GM19043 (cell line): ENCODE data around the gene SLC25A43.
"Not testable (repeated sequence)": the region's sequence is repeated elsewhere in the genome, so short reads cannot be mapped to it uniquely, and the experiment has no call there.

ENCODE experiments used
- ATAC-seq: cut with Tn5 transposase; IDR thresholded peaks from one replicate; pipeline ENCODE4 v1.9.1; 2021; ENCODE audit warnings: low read depth; ENCODE audit not compliant: unreplicated experiment

Gene SLC25A43

GRCh38 chrX:119398974-119399771, at the start of gene SLC25A43:
Gene SLC25A43, plus strand, starts transcription at chrX:119399336. Its CDS starts 68 bp downstream, at chrX:119399404.
- ATAC-seq = peak; percentile 90

DNA sequence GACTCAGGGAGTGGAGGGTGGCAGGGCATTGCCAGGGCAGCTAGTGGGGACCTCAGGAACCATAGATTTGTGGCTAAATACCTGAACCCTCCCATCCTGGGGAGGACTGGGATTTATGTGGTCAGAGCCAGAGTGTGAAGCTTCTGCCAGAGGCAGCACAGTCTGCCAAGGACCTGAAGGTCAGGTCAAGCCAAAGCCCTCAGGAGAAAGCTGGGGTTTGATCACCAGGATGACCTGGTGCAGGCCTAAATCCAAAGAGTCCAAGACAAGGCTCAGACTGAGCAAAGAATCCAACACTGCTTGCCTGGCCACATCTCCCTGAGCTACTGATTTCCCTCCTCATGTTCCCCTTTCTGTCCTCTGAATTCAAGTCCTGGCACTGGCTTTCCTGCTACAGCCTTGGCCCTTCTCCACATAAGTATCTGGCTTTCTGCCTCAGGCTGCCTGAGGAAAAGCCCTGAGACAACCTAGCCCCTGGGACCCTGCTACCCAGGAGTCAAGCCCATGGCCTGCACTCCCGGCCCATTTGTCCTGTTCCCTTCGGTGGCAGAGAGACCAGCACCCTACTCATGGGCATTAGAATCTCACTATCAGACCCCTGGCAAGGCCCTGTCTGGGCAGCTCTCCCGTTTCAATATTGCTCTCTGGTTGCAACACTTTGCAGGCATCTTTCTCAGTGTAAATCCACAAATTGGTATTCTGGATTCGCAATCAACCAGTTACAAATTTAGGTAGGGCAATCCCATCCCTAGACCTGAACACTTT, 39.3 kb upstream of the SLC25A43 start:
- ATAC-seq = no peak

DNA sequence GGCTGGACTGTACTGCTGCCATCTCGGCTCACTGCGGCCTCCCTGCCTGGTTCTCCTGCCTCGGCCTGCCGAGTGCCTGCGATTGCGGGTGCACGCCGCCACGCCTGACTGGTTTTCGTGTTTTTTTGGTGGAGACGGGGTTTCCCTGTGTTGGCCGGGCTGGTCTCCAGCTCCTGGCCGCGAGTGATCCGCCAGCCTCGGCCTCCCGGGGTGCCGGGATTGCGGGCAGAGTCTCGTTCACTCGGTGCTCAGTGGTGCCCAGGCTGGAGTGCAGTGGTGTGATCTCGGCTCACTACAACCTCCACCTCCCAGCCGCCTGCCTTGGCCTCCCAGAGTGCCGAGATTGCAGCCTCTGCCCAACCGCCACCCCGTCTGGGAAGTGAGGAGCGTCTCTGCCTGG, 37.7 kb upstream of the SLC25A43 start:
- not testable (repeated sequence) for ATAC-seq

DNA sequence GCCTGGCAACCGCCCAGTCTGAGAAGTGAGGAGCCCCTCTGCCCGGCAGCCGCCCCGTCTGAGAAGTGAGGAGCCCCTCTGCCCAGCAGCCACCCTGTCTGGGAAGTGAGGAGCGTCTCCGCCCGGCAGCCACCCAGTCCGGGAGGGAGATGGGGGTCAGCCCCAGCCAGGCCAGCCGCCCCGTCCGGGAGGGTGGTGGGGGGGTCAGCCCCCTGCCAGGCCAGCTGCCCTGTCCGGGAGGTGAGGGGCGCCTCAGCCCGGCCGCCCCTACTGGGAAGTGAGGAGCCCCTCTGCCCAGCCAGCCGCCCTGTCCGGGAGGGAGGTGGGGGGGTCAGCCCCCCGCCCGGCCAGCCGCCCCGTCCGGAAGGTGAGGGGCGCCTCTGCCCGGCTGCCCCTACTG, 37.1 kb upstream of the SLC25A43 start:
- ATAC-seq = not testable (repeated sequence)

DNA sequence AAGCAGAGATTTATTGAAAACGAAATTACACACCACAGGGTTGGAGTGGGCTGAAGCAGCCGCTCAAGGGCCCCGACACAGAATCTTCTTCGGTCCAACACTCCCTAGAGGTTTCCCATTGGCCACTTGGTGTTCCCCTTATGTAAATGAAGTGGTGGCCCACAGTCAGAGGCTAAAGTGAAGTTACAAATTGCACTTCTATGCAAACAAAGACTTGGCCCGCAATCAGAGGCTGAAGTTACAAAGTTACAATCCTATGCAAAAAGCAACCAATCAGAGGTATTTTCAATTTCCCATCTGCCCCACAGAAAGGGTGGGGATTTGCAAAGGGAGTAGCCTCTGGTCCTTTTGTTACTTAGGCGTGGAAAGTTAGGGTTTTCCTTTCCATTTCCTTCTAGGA, 35.7 kb upstream of the SLC25A43 start:
- ATAC-seq = no peak

DNA sequence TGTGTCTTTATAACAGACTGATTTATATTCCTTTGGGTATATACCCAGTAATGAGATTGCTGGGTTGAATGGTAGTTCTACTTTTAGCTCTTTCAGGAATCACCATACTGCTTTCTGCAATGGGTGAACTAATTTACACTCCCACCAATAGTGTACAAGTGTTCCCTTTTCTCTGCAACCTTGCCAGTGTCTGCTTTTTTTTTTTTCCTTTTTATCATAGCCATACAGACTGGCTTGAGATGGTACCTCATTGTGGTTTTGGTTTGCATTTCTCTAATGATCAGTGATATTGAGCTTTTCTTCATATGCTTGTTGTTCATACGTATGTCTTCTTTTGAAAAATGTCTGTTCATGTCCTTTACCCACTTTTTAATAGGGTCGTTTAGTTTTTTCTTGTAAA, 27.3 kb upstream of the SLC25A43 start:
- not testable (repeated sequence) for ATAC-seq

DNA sequence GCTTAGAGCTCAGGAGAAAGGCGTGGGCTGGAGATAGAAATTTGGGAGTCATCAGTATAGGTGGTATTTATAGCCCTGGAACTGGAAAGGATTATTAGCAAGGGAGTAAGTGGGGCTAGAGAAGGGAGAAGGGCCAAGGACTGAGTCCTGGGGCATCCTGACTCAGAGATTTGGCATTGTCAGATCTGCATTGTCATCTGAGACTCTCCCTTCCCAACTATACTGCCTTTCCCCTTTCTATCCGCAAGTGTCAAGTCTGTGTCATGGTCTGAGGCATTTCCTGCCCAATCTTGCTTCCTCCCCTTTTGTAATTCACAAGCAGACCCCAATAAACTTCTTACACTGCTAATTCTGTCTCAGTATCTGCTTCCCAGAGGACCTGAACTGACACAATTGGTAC, 24.4 kb upstream of the SLC25A43 start:
- no peak for ATAC-seq

- no peak for ATAC-seq
Observed at GRCh38 chrX:119375561-119375960, 23.6 kb upstream of the SLC25A43 start.

- ATAC-seq = no peak
Observed at GRCh38 chrX:119376312-119376711, 22.8 kb upstream of the SLC25A43 start.

DNA sequence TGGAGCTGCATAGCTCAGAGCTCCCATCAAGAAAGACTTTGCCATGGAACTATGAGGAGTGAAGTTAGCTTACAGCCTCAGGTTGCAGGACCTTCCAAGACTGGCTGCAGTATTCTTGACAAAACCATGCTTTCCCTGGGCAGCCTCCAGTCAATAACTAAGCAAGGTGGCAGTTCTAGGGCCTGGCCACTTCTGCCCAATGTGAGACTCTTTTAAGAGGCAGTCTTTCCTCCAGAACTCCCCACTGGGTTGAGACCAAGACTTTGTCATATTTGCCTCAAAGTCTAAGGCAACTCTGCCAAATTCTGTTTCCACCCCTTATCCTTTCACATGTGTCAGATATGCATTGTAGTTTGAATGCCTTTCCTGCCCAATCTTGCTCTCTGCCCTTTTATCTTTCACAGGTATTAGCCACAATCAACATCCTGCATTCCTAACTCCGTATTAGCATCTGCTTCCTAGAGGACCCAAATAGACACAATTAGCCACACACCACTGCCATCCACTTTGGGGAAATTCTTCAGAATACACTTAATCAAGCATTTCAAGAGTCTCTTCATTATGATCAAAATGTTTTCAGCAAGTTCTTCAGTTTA, 17.7 kb upstream of the SLC25A43 start:
- ATAC-seq = no peak

GRCh38 chrX:119382606-119383005, 16.5 kb upstream of the SLC25A43 start:
- ATAC-seq = no peak

GRCh38 chrX:119386685-119387084, 12.5 kb upstream of the SLC25A43 start:
- not testable (repeated sequence) for ATAC-seq

DNA sequence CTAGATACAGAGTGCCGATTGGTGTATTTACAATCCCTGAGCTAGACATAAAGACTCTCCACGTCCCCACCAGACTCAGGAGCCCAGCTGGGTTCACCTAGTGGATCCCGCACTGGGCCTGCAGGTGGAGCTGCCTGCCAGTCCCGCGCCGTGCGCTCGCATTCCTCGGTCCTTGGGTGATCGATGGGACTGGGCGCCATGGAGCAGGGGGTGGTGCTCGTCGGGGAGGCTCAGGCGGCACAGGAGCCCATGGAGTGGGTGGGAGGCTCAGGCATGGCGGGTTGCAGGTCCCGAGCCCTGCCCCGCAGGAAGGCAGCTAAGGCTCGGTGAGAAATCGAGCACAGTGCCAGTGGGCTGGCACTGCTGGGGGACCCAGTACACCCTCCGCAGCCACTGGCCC, 11.7 kb upstream of the SLC25A43 start:
- not testable (repeated sequence) for ATAC-seq

DNA sequence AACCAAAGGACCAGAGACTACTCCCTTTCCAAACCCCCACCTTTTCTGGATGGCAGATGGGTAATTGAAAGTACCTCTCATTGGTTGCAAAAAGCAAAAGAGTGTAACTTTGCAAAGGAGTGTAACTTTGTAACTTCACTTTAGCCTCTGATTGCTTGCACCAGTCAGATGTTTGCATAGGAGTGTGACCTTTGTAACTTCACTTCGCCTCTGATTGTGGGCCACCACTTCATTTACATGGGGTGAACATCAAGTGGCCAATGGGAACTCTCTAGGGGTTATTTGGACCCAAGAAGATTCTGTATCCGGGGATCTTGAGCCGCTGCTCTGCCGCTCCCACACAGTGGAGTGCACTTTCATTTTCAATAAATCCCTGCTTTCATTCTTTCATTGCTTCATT, 9.9 kb upstream of the SLC25A43 start:
- ATAC-seq = no peak

GRCh38 chrX:119389871-119390501, 9.2 kb upstream of the SLC25A43 start:
- ATAC-seq = no peak

DNA sequence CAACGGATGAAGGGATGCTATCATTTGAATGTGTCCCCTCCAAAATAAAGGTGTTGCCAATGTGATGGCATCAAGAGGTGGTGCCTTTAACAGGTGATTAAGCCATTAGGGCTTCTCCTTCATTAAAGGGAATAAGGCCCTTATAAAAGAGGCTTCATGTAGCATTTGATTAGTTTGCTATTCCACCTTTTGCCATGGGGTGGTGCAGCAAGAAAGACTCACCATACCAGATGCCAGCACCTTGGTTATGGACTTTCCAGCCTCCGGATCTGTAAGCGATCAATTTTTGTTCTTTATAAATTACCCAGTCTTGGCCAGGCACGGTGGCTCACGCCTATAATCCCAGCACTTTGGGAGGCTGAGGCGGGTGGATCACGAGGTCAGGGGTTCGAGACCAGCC, 7.9 kb upstream of the SLC25A43 start:
- no peak for ATAC-seq

- no peak for ATAC-seq
Observed at GRCh38 chrX:119393144-119393543, 6.0 kb upstream of the SLC25A43 start.

GRCh38 chrX:119398587-119398973, 556 bp upstream of the SLC25A43 start:
- peak; percentile 4 for ATAC-seq

DNA sequence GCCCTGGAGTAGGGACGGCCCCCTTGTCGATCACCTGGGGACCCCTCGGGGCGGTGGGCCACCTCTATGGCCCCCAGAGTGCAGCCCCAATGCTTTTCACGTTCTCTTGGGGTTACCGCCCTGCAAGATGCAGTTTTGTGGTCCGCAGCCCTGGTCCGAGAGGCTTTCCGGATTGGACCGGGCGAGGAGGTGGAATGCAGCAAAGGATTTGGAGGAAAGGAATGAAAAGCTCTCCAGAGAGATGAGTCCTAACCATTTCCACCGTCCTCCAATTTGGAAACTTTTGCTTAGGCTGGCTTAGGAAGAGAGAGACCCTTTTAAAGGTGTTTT, 601 bp downstream of the SLC25A43 start:
- peak; percentile 9 for ATAC-seq

DNA sequence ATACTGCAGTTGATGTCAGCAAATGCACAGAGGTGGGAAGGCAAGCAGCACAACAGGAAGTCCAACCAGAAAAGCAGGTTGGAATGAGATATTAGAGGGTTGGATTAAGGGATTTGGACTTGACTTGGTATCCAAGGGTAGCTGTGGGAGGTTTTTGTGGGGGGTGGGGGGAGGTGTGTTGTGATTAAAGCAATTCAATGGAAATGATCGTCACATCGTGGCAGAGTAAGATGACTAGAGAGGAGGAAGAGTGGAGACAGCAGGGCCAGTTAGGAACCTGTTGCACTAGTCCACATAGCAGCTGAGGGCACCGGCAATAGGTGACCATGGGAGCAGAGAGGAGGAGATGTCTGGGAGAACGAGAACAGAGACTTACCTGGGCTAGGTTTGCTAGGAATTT, 2.4 kb downstream of the SLC25A43 start:
- ATAC-seq = no peak

- no peak for ATAC-seq
Observed at GRCh38 chrX:119402588-119402987, 3.5 kb downstream of the SLC25A43 start.
